Amniotic epithelial cell (primary cell): ENCODE data around the gene CSNK1E.

Source experiments
- DNase-seq: peaks from one replicate; pipeline ENCODE4 v3.0.0-alpha.2; 2010; ENCODE audit warnings: low read depth

The CSNK1E gene

DNA sequence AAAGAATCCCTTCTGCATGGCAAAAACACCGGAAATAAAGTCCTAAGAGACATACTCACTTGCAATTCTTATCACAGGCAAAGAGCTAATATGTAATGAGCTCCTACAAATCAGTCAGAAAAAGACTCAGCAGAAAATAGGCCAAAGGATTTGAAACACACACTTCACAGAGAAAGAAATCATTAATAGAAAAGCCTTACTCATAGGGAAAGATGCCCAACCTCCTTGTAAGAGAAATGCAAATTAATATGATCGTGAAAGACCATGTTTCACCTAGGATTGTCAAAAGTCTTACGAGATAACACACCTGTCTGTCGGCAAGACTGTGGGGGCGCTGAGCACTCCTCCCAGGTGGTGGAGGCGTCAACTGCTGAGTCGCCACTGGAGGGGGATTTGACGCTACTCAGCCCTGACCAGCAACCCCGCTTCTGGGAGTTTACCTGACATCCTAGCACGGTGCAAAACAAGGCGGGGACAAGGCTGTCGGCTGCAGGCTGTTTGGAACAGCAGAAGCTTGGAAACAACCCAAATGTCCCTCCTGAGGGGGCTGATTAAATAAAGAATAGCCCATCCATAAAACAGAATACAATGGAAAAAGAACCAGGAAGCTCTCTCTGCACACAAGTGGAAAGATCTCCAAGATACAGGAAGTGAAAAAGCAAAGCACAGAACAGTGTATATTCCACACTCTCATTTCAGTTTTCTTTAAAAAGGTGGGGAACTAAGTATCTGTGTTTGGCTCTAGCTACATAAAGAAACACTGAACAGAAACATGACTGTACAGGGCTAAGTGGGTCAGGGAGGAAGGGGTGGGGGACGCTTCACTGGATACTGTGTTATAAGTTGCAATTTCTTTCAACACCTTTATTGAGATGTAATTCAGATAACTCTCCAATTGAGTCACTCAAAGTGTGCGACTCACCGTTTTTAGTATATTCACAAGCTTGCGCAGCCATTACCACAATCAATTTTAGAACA is 11.5 kb downstream of the CSNK1E start:
- DNase-seq: peak; percentile 75

GRCh38 chr22:38304526-38304925 is 12.7 kb downstream of the CSNK1E start:
- DNase-seq: no peak

DNA sequence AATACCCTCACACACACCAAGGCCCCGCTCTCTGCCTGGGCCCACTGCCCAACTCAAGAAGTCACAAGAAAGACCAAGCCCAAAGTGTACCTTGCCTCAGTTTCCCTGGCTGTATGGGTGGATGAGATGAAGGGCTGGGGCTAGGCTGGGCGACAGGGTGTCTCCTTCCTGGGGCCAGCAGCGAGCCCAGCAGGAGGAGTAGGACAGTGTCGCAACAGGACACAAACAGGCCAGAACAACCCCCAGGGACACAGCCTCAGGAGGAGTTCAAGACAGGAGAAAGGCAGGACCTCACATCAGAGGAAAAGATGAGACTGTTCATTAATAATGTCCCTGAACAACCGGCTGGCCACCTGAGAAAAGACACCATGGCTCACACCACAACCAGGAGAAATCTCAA is 13.3 kb downstream of the CSNK1E start:
- DNase-seq: no peak

GRCh38 chr22:38302906-38303305 is 14.3 kb downstream of the CSNK1E start:
- DNase-seq: no peak

DNA sequence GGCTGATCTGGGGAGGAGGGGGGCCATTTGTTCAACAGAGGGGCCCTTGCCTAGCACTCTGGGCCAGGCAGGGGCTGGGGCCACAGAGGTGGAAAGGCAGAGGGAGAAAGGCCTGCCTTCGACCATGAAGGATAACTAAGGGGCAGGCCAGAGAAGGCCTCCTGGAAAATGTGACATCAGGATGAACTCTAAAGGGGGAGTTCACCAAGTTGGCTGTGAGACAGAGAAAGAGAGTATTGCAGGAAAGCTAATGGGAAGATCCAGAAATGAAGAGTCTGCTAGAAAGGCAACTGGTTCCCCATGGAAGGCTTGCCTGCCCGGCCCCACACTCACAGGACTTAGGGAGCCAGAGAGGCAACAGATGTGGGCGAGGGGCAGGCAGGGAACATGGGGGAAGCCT is 16.3 kb downstream of the CSNK1E start:
- DNase-seq: no peak

GRCh38 chr22:38300197-38300945 is 16.9 kb downstream of the CSNK1E start:
- no peak for DNase-seq

GRCh38 chr22:38299770-38300102 is 17.5 kb downstream of the CSNK1E start:
- no peak for DNase-seq

DNA sequence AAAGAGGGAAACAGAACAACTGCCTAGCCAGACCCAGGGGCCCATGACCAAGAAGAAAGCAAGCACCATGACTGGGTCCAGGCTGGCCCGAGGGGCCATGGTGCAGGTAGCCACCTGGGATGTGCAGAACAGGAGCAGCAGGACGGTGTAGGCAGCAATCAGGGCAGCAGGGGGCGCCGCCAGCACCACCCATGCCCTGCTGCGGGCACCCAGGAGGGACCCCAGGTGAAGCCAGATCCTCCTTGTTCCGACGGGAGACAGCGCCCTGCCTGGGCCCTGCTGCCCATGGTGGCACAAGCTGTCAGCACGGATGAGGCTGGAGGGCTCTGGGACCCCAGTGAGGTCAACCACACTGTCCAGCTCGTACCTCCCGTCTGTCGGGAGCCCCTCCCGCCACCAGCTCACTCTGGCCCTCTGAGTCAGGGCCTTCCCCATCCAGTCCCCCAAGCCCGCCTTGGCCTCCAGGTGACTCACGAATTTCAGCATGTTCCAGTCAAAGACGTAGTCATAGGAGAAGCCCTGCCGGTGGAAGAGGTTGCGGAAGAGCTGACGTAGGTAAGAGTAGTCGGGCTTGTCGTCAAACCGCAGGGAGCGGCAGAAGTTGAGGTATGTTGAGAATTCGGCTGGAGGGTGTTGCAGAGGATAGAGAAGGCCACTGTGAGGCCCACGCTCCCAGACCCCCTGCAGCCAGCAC is 18.8 kb downstream of the CSNK1E start:
- peak; percentile 100 for DNase-seq

DNA sequence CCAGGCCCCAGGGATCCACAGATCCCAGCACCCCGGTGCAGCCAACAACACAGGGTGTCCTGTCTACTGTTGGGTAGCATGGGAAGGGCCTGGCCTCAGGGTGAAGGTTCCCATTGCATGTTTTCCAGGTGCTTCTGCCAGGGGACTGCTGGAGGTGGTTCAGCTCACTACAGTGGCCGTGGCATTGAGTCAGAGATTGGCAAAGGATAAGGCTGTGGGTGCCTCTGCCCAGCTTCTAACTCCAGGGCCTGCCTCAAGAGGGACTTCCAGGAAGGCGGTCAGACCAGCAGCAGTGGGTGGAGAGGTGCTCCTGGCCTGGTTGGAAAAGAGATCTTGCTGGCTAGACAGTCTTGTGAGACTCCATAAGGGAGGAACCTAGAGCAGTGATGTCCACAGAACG is 20.9 kb downstream of the CSNK1E start:
- no peak for DNase-seq

- DNase-seq: no peak
These were observed 21.4 kb downstream of the CSNK1E start for GRCh38 chr22:38295863-38296262.

DNA sequence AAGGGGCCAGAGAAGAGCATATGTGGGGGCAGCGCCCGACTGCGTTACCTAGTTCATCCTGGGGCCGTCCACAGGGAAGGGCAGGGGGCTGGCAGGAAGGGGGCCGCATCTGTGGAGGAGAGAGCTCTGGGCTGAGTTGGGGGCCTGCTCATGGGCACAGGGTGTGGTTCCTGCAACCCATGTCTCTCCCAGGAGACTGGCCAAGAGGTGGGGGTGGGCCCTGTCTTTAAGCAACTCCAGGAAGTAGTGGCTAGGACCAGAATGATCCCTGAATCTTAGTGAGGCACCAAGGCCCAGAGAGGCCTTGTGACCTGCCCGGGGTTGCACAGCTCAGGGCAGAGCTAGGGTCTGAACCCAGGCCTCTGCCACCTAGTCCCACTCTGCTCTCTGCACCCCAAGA is 21.9 kb downstream of the CSNK1E start:
- DNase-seq: no peak

GRCh38 chr22:38294193-38294592 is 23.0 kb downstream of the CSNK1E start:
- no peak for DNase-seq

- DNase-seq: peak; percentile 98
These were observed 24.5 kb downstream of the CSNK1E start for GRCh38 chr22:38292694-38293093.

- DNase-seq: no peak
These were observed 25.9 kb downstream of the CSNK1E start for GRCh38 chr22:38291201-38291777.

- no peak for DNase-seq
These were observed 26.9 kb downstream of the CSNK1E start for GRCh38 chr22:38290347-38290746.

GRCh38 chr22:38289583-38290082 is 27.6 kb downstream of the CSNK1E start:
- DNase-seq: no peak

GRCh38 chr22:38286915-38287669 is 30.1 kb downstream of the CSNK1E start:
- DNase-seq: peak; percentile 85

DNA sequence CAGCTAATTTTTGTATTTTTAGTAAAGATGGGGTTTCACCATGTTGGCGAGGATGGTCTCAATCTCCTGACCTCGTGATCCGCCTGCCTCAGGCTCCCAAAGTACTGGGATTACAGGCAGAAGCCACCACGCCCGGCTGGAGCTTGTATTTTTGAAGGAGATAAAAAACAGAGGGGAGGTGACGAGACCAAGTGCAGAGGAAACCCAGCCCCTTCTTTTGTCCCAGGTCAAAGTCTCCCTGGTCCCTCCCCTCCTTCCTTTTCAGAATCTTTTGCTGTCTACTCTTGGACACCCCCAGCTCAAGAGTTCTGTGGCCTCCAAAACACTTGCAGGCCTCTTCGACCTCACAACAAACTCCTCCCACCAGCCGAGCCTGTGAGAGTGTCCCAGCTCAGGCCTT is 32.2 kb downstream of the CSNK1E start:
- no peak for DNase-seq

- peak; percentile 100 for DNase-seq
These were observed 33.2 kb downstream of the CSNK1E start for GRCh38 chr22:38284042-38284402.

GRCh38 chr22:38282397-38282796 is 34.8 kb downstream of the CSNK1E start:
- DNase-seq: peak; percentile 81

DNA sequence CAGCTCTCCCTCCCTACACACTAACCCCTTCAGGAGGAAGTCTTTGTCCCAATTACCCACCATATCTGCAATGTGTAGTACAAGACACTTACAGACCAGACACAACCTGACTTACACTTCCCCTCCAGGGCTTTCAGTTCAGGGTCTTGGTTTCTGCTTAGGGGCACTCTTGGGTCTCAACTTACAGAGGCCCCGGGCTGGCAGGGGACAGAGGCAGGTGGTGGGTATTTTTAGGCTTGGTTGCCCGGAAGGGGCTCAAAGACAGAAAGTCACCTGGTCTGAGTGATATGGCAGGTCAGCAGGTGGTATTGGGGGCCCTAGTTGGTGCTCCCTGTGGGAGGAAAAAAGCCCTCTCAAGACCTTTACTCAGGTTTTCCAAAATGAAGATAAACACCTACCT is 41.1 kb downstream of the CSNK1E start:
- DNase-seq: no peak
